Measurements from ENCODE around the gene WWTR1. TPM values are rescaled to one million over a fixed set of nuclear protein-coding genes. Genes with fewer than 3 reads are reported as not detected.
A peak's percentile ranks its signal among the peaks of the same experiment; 100 is the strongest.

WWTR1 gene
- total RNA-seq, 4 donors from 2014 or later = 103 to 148 (median 116) TPM

DNA sequence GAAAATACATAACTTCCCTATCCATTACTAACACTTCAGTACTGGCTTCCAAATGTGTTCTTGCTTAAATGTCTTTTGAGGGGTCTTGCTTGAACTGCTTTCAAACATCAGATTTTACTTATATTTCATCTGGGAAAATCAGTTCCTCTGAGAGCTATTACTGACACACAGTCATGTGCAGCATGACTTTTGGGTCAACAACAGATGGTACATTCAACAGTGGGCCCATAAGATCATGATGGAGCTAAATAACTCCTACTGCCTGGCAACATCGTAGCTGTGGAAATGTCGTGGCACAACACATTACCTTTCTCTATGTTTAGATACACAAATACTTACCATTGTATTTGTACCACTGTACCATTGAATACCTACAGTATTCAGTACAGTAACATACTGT lies 43.8 kb downstream of the WWTR1 start:
- Histone ChIP-seq H3K27ac (peak overlapping the region in 1 of 2 donors; percentile 42), H3K4me1 (peaks cover 0 to 11% of the 10 kb centered on the region in 2 donors), H3K4me3 (no peak overlapping the region), H3K27me3 (no peaks in the 10 kb centered on the region), H3K36me3 (no peaks in the 10 kb centered on the region), H3K9me3 (no peaks in the 10 kb centered on the region)
- no peak for DNase-seq
- intact Hi-C loops (cut with DNase I; ENCODE audit: low total_unique reads) = no loop called here
- no peak for TF ChIP-seq POLR2A (IDR thresholded peaks at IDR 0.05)
- TF ChIP-seq, protein P1, sequence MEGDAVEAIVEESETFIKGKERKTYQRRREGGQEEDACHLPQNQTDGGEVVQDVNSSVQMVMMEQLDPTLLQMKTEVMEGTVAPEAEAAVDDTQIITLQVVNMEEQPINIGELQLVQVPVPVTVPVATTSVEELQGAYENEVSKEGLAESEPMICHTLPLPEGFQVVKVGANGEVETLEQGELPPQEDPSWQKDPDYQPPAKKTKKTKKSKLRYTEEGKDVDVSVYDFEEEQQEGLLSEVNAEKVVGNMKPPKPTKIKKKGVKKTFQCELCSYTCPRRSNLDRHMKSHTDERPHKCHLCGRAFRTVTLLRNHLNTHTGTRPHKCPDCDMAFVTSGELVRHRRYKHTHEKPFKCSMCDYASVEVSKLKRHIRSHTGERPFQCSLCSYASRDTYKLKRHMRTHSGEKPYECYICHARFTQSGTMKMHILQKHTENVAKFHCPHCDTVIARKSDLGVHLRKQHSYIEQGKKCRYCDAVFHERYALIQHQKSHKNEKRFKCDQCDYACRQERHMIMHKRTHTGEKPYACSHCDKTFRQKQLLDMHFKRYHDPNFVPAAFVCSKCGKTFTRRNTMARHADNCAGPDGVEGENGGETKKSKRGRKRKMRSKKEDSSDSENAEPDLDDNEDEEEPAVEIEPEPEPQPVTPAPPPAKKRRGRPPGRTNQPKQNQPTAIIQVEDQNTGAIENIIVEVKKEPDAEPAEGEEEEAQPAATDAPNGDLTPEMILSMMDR (IDR thresholded peaks at IDR 0.05) = no peak

DNA sequence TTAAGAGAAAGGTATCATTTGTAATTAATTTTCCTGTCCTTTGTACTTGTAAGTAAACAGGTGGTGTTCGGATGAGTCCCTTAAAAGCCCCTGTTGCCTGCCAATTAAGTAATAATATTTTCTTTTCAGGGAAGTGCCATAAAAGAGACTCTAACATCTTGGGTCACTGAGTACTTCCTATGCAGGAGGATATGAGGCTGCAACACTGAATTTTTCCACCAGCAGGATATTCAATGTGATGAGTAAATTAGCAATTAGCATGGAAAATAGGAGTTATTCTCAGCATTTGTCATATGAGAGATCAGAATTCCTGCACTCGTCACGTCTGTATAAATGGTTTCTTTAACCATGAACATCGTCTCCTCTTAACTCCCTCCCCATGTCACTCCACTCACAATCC lies 45.4 kb downstream of the WWTR1 start:
- H3K36me3 ChIP-seq = no peaks in the 10 kb centered on the region
- H3K27ac ChIP-seq = peak overlapping the region; percentile 31 to 52
- intact Hi-C loops (cut with DNase I; ENCODE audit: low total_unique reads) = no loop called here
- no peak overlapping the region for H3K4me3 ChIP-seq
- no peaks in the 10 kb centered on the region for H3K27me3 ChIP-seq
- no peaks in the 10 kb centered on the region for H3K9me3 ChIP-seq
- TF ChIP-seq POLR2A (IDR thresholded peaks at IDR 0.05) = no peak
- TF ChIP-seq, protein P1 (IDR thresholded peaks at IDR 0.05) = no peak
- peaks cover 0 to 8% of the 10 kb centered on the region in 2 donors for H3K4me1 ChIP-seq
- DNase-seq = no peak

DNA sequence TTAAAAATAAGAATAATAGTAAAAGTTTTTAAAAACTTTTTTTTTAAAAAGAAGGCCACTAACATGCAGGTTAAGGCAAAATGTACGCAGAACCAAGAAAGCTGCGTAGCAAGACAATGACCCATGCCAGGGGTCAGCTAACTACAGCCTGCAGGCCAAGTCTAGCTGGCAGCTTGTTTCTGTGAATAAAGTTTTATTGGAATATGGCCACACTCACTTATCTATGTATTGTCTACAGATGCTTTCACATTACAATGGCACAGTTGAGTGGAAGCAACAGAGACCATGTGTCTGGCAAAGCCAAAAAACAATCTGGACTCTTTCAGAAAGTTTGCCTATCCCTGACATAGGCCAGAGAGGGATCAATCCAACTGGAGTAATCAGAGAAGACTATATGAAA lies 46.7 kb downstream of the WWTR1 start:
- Histone ChIP-seq H3K4me3 (no peak overlapping the region), H3K27me3 (no peaks in the 10 kb centered on the region), H3K27ac (peak overlapping the region in 1 of 2 donors; percentile 69), H3K4me1 (peaks cover 3 to 5% of the 10 kb centered on the region in 2 donors), H3K9me3 (no peaks in the 10 kb centered on the region), H3K36me3 (no peaks in the 10 kb centered on the region)
- DNase-seq = no peak
- TF ChIP-seq POLR2A (IDR thresholded peaks at IDR 0.05) = no peak
- TF ChIP-seq, protein P1 (IDR thresholded peaks at IDR 0.05) = no peak
- intact Hi-C loops (cut with DNase I; ENCODE audit: low total_unique reads) = no loop called here

DNA sequence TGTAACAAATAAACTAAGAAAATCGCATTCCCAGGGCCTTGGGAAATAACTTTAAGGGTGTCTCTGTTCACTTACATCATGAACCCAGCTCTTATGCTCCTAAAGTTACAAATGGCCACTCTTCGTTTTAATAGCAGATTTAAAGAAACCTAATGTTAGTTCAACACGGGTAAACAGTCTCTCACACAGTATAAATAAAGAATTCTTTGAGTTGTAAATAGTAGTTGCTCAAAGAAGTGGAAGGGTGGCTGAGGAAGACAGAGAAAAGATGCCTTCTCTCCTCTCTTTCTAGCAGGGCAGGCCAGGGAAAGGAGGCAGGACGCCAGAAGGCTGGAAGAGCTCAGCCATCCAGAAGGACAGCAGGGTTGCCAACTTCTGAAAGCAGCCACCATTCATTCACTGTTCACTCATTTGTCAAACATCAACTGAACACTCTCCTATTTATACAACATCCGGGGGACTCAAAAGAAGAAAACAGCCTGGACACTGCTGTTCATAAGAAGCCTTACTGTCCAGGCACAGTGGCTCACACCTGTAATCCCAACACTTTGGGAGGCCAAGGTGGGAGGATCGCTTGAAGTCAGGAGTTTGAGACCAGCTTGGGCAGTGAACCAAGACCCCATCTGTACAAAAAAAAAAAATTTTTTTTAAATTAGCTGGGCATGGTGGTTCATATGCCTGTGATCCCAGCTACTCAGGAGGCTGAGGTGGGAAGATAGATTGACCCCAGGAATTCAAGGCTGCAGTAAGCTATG lies 47.3 kb downstream of the WWTR1 start:
- TF ChIP-seq, protein P1 (IDR thresholded peaks at IDR 0.05) = no peak
- TF ChIP-seq POLR2A (IDR thresholded peaks at IDR 0.05) = no peak
- Histone ChIP-seq H3K36me3 (no peaks in the 10 kb centered on the region), H3K9me3 (no peaks in the 10 kb centered on the region), H3K27me3 (no peaks in the 10 kb centered on the region), H3K4me3 (no peak overlapping the region), H3K4me1 (peaks cover 4 to 5% of the 10 kb centered on the region in 2 donors), H3K27ac (peak overlapping the region in 1 of 2 donors; percentile 69)
- no peak for DNase-seq
- intact Hi-C loops (cut with DNase I; ENCODE audit: low total_unique reads) = no loop called here

DNA sequence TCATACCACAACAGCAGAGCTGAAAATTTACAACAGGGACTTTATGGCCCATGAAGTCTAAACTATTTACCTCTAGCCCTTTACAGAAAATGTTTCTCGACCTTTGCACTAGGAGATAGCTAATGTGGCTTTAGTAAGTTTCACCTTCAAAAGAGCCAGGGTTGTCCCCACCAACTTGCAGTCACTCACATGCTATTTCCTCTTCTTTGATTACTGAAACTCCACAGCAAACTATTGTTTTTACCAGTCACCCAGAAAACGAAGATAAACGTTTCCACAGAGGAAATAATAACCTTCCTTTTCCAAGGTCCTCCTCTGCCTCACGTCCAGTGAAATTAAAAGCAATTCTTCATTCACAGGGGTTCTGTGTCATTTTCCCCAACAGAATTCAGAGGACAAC lies 48.2 kb downstream of the WWTR1 start:
- TF ChIP-seq, protein P1 (IDR thresholded peaks at IDR 0.05) = no peak
- no peak for TF ChIP-seq POLR2A (IDR thresholded peaks at IDR 0.05)
- Histone ChIP-seq H3K9me3 (no peaks in the 10 kb centered on the region), H3K27me3 (no peaks in the 10 kb centered on the region), H3K4me1 (peaks cover 4 to 7% of the 10 kb centered on the region in 2 donors), H3K36me3 (no peaks in the 10 kb centered on the region), H3K27ac (peak overlapping the region in 1 of 2 donors; percentile 69), H3K4me3 (no peak overlapping the region)
- intact Hi-C loops (cut with DNase I; ENCODE audit: low total_unique reads) = no loop called here
- no peak for DNase-seq

All from uterus (tissue), 4 donors.